ENCODE data around the gene ABCC6.
"Not testable (repeated sequence)": the region's sequence is repeated elsewhere in the genome, so short reads cannot be mapped to it uniquely, and the experiment has no call there.

ABCC6 gene

DNA sequence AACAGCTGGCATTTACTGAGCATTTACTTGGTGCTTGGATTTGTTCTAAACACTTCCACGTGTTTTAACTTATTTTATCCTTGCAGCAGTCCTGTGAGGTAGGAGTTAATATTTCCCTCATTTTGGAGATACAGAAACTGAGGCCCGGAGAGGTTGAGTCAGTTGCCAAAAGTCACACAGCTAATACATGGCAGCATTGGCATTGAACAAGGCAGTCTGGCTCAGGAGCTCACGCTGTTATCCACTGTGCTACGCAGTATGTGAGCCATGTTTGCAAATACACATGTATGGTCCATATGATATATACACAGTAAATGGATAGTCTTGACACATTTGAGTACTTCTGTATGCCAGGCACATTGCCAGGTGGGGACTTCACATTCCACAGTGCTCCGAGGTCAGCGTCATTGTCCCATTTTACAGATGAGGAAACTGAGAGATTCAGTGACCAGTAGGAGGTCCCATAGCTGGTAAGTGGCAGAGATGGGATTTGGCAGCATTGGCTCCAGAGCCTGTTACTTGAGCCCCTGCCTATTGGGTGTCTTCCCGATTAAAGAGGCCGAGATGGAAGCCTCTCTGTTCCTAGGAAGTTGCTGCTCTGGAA is 110.7 kb downstream of the ABCC6 start:
- DNase-seq (ENCODE audit: low read depth), result no peak

DNA sequence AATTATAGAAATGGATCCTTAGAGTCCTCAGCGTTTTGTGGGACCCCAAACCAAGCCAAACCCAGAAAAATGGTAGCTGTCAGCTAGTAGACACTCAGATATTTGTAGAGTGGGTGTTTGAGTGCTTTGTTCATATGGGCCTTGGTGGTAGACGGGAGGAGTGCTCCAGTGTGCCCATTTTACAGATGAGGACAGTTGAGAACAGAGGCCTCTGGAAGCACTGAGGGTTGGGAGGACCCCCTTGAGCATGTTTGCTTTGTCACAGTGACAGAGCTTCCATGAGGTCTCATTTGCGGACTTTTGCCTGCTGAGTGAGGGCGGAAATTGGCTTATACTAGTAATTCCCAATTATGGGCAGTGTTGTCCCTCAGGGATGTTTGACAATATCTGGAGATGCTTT is 111.7 kb downstream of the ABCC6 start:
- no peak for DNase-seq (ENCODE audit: low read depth)

DNA sequence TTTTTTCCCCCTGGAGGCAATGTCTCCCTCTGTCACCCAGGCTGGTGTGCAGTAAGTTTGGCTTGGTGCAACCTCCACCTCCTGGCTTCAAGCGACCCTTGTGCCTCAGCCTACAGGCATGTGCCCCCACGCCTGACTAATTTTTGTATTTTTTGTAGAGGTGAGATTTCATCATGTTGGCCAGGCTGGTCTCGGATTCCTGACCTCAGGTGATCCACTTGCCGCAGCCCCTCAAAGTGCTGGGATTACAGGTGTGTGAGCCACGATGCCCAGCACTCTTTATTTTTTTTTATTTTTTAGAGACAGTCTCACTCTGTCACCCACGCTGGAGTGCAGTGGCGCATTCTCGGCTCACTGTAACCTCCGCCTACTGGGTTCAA is 113.2 kb downstream of the ABCC6 start:
- no peak for DNase-seq (ENCODE audit: low read depth)

DNA sequence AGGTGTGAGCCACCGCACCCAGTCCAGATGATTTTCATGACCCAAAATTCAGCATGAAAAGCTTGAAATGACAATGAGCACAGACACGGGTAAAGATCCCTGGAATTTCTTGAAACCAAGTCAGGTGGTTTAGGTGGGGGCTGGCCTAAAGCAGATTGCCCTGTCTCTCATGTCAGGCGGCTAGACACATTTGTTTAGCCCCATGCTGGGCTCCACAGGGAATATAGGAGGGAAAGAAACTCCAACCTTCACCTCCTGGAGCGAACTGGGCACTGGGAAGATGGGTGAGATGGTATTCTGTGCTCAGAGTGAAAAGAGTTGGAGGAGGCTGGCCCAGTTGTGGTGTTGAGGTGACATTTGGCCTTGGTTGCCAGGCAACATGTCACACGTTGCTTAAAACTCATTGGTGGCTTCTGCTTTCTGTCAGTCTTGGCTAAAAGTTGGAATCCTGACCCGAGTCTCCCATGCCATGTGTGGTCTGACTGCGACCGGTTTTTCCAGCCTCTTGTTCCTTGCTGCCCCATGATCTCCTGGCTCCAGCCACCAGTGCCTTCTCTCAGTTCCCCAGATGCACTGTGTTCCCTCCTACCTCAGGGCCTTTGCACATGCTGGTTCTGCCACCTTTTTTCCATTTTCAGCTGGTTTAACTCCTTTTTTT is 113.7 kb downstream of the ABCC6 start:
- no peak for DNase-seq (ENCODE audit: low read depth)

DNA sequence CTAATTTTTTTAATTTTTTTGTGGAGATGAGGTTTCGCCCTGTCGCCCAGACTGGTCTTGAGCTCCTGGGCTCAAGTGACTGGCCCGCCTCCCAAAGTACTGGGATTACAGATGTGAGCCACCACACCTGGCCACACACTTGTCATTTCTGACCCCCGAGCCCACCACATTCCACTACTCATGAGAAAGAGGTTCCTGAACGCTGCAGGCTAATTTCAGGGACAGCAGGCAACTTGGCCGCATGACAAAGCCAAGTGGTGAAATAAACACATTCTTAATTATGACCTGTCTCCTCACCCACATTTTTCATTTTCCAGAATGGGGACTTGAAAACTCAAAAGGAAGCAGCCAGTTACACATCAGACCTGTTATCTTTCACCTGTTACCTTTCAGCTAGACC is 114.5 kb downstream of the ABCC6 start:
- no peak for DNase-seq (ENCODE audit: low read depth)

DNA sequence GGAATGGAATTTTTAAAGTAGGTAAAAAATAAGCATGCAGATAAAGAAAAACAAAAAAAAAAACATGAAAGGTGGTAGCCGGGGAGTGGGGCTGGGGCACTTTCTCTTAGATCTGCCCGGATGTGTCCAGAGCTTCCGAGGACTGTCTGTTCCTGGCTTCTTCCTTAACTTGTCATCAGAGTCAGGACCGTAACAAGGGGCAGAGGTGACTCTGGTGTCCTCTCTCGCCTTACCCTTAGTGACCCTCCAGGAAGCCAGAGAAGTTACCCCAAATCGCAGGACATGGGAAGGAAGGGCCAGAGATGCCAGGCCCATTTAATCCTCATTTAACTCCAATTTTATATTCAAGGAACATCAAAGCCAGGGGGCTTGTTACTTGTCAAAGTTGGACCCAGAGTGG is 115.5 kb downstream of the ABCC6 start:
- no peak for DNase-seq (ENCODE audit: low read depth)

DNA sequence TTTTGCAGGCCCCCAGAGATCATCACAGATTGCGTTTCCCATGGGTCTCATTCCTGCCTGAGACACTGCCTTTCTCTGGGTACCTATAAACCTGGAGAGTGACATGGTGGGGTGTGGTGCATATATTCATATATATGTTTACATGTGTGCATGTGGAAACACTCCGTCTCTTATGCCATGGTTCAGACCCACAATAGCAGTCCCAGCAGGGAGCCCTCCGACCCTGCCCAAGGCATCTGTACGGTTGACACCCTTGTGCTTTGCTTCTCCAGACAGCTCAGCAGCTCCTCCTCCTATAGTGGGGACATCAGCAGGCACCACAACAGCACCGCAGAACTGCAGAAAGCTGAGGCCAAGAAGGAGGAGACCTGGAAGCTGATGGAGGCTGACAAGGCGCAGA is 116.8 kb downstream of the ABCC6 start:
- DNase-seq (ENCODE audit: low read depth), result no peak

DNA sequence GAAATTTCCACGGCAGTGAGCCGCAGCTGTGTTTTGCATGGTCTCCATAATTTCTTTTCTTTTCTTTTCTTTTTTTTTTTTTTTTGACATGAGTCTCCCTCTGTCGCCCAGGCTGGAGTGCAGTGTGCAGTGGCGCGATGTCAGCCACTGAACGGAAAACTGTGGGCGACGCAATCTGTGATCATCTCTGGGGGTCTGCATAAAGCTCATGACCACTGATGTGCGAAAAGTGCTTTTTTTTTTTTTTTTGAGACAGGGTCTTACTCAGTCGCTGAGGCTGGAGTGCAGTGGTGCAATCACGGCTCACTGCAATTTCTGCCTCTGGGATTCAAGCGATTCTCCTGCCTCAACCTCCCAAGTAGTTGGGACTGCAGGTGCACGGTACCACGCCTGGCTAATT is 117.6 kb downstream of the ABCC6 start:
- DNase-seq (ENCODE audit: low read depth), result no peak

DNA sequence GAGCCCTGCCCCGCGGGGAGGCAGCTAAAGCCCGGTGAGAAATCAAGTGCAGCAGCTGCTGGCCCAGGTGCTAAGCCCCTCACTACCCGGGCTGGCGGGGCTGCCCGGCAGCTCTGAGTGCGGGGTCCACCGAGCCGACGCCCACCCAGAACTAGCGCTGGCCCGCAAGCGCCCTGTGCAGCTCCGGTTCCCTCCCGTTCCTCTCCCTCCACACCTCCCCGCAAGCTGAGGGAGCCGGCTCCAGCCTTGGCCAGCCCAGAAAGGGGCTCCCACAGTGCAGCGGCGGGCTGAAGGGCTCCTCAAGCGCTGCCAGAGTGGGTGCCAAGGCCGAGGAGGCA is 118.5 kb downstream of the ABCC6 start:
- DNase-seq (ENCODE audit: low read depth), result not testable (repeated sequence)

DNA sequence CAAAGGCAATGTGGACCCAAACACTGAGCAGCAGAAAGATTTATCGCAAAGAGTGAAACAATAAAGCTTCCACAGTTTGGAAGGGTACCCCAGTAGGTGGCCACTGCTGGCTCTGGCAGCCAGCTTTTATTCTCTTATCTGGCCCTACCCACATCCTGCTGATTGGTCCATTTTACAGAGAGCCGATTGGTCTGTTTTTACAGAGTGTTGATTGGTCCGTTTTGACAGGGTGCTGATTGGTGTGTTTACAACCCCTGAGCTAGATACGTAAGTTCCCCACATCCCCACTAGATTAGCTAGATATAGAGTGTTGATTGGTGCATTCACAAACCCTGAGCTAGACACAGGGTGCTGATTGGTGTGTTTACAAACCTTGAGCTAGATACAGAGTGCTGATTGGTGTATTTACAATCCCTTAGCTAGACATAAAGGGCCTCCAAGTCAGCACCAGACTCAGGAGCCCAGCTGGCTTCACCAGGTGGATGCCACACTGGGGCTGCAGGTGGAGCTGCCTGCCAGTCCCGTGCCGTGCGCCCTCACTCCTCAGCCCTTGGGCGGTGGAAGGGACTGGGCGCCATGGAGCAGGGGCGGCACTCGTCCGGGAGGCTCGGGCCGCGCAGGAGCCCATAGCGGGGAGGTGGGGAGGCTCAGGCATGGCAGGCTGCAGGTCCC is 119.0 kb downstream of the ABCC6 start:
- DNase-seq (ENCODE audit: low read depth), result not testable (repeated sequence)

DNA sequence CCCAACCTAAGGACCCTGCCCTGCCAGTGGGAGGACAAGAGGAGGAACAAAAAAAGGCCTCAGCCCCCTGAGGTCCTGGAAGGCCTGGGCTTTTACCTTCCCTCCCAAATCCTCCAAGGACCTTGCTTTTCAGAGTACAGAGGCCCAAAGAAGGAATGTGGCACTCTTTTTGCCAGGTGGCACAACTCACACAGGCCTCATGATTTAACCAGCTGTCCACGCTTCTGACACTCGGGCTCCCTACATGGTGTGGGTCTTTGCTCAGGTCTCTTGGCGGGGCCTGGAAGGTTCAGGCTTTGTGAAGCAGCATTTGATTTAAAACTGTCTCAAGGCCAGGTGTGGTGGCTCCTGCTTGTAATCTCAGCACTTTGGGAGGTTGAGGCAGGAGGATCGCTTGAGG is 120.6 kb downstream of the ABCC6 start:
- no peak for DNase-seq (ENCODE audit: low read depth)

DNA sequence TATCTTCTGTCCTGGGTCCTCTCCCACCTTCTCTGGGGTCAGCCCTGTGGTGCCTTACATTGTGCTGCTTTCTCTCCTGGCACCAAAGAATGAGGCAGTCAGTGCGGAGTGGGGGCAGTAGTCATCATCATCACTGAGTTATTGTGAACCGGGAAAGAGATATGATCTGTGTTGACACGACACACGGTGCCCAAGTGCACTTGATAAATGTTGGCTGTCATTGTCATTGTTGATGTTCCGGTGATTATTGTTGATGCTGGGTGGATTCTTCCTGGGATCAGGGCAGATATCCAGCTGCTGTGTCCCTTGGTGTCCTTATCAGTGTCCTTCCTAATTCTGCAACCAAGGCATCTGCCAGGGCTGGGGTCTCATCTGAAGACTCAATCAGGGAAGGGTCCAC is 121.7 kb downstream of the ABCC6 start:
- no peak for DNase-seq (ENCODE audit: low read depth)

DNA sequence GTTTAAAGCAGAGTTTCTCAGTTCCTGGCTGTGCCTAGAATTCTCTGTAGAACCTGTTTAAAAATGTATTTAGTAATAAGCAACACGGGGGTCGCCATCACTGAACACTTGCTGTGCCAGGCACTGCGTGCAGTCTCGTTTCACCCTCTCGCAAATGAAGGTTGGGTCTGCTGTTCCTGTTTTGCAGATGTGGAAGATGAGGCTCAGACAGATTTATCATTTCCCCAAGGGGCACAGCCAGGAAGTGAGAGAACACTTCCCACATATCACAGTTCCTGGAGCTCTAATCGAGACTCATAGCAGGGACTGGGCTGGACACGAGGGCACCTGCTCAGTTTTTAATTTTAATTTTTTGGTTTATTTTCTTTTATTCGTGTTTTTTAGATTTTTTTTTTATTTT is 122.7 kb downstream of the ABCC6 start:
- no peak for DNase-seq (ENCODE audit: low read depth)

DNA sequence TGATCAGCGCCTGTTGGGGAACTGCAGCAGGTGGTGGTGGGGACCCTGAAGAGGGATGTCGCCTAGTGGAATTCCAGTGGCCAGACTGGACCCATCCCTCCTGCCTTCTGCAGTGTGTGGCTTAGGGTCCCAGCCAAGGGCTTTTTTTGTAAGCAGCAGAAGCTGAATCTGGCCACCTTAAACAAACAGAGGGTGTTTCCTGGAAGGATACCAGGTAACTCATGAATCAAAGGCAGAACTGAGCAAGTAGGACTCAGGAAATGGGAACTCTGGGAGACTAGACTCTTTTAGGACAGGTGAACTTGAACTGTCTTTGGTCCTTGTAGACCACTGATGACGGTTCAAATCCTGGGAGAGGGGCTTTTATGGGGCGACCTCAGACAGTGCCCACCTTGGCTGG is 124.0 kb downstream of the ABCC6 start:
- no peak for DNase-seq (ENCODE audit: low read depth)
